Activated T-helper 2 cell treated with anti-CD3 and anti-CD28 coated beads, Interferon-gamma antibody, Interleukin-2, Interleukin-4, amounts not matched to agents 10 μg/mL and 5 μg/mL and 100 μg/mL, durations not matched to agents 14 hours and 24 hours and 36 hours (primary cell): ENCODE results near the gene AGBL3. TPM values are rescaled to one million over a fixed set of nuclear protein-coding genes. Genes with fewer than 3 reads are reported as not detected.
"Not testable (repeated sequence)": the region's sequence is repeated elsewhere in the genome, so short reads cannot be mapped to it uniquely, and the experiment has no call there.

Source experiments
- DNase-seq: peaks from one replicate; pipeline ENCODE4 v3.0.0; 2021; ENCODE audit warnings: low spot score
- H3K27ac Mint-ChIP-seq: one replicate; pipeline ENCODE4 v1.8.0; 2021; ENCODE audit warnings: mixed read lengths
- H3K27me3 Mint-ChIP-seq: one replicate; pipeline ENCODE4 v1.8.0; 2021; ENCODE audit warnings: low read depth, mixed read lengths
- H3K36me3 Mint-ChIP-seq: one replicate; pipeline ENCODE4 v1.8.0; 2021; ENCODE audit warnings: low read depth, mixed read lengths
- H3K4me1 Mint-ChIP-seq: one replicate; pipeline ENCODE4 v1.8.0; 2021; ENCODE audit warnings: low read depth, mixed read lengths
- H3K4me3 Mint-ChIP-seq: one replicate; pipeline ENCODE4 v1.8.0; 2021; ENCODE audit warnings: low read depth, mild to moderate bottlenecking, moderate library complexity, mixed read lengths
- H3K9me3 Mint-ChIP-seq: one replicate; pipeline ENCODE4 v1.8.0; 2021; ENCODE audit warnings: mixed read lengths
- intact Hi-C: fragments of 100-400 bp; cut with micrococcal nuclease; formaldehyde crosslinking; loops from one replicate; pipeline ENCODE4 v1.15.1; 2023
- total RNA-seq: library from RNA; stranded (reverse); gene quantifications from 2 replicates; pipeline ENCODE4 v1.2.3, GENCODE V29; 2022

AGBL3 gene
- total RNA-seq, 1 donor from 2014 or later = 3.9 TPM

- intact Hi-C loops = loop anchor here (1.0 to 10.0 kb wide), 8 partner anchors 22 to 735 kb away; partner anchors contain the start of genes AGBL3, BPGM, NUP205 and STMP1
- H3K4me3 Mint-ChIP-seq = peak overlapping the region; percentile 95
- peak overlapping the region; percentile 95 for H3K27ac Mint-ChIP-seq
- H3K9me3 Mint-ChIP-seq = no peaks in the 10 kb centered on the region
- H3K4me1 Mint-ChIP-seq = peaks cover 33% of the 10 kb centered on the region
- peaks cover 49% of the 10 kb centered on the region for H3K36me3 Mint-ChIP-seq
- DNase-seq = no peak
- H3K27me3 Mint-ChIP-seq = no peaks in the 10 kb centered on the region
These were observed 183.6 kb downstream of the AGBL3 start for GRCh38 chr7:135169964-135170273.

- peaks cover 44% of the 10 kb centered on the region for H3K36me3 Mint-ChIP-seq
- peak within 1 kb of the TSS; percentile 95 for H3K27ac Mint-ChIP-seq
- peak within 1 kb of the TSS; percentile 95 for H3K4me3 Mint-ChIP-seq
- H3K4me1 Mint-ChIP-seq = peaks cover 33% of the 10 kb centered on the region
- no peaks in the 10 kb centered on the region for H3K9me3 Mint-ChIP-seq
- DNase-seq = peak; percentile 82
- intact Hi-C loops = loop anchor here (1.0 to 10.0 kb wide), 6 partner anchors 22 to 736 kb away; partner anchors contain the start of genes NUP205, STMP1, TMEM140 and WDR91
- H3K27me3 Mint-ChIP-seq = no peaks in the 10 kb centered on the region
These were observed 184.1 kb downstream of the AGBL3 start, which contains the start of gene CYREN for GRCh38 chr7:135170274-135170997. TSS of gene CYREN (minus strand) at chr7:135170707. CDS start at chr7:135168922, 1,785 bp downstream.

- not testable (repeated sequence) for H3K27me3 Mint-ChIP-seq, H3K9me3 Mint-ChIP-seq, DNase-seq
- peak overlapping the region; percentile 92 for H3K27ac Mint-ChIP-seq
- H3K4me1 Mint-ChIP-seq = peaks cover 33% of the 10 kb centered on the region
- peaks cover 38% of the 10 kb centered on the region for H3K36me3 Mint-ChIP-seq
- intact Hi-C loops = loop anchor here (1.0 to 10.0 kb wide), 6 partner anchors 23 to 736 kb away; partner anchors contain the start of genes NUP205, STMP1, TMEM140 and WDR91
- peak overlapping the region; percentile 85 for H3K4me3 Mint-ChIP-seq
These were observed 184.7 kb downstream of the AGBL3 start for GRCh38 chr7:135170998-135171481.

GRCh38 chr7:135171581-135172291, 185.4 kb downstream of the AGBL3 start:
- H3K27me3 Mint-ChIP-seq, H3K9me3 Mint-ChIP-seq: not testable (repeated sequence)
- Mint-ChIP-seq H3K4me3 (peak overlapping the region; percentile 61), H3K27ac (peak overlapping the region; percentile 70), H3K36me3 (peaks cover 34% of the 10 kb centered on the region), H3K4me1 (peaks cover 33% of the 10 kb centered on the region)
- peak; percentile 8 for DNase-seq
- intact Hi-C loops = loop anchor here (2.0 to 10.0 kb wide), 5 partner anchors 39 to 737 kb away; partner anchors contain the start of genes NUP205, STMP1 and WDR91

- H3K9me3 Mint-ChIP-seq, H3K27me3 Mint-ChIP-seq, H3K27ac Mint-ChIP-seq, H3K4me3 Mint-ChIP-seq: not testable (repeated sequence)
- peak; percentile 6 for DNase-seq
- intact Hi-C loops = loop anchor here (5.0 to 10.0 kb wide), 4 partner anchors 383 to 739 kb away; partner anchors contain the start of genes NUP205 and STMP1
- peaks cover 13% of the 10 kb centered on the region for H3K36me3 Mint-ChIP-seq
- H3K4me1 Mint-ChIP-seq = peaks cover 16% of the 10 kb centered on the region
These were observed 187.6 kb downstream of the AGBL3 start for GRCh38 chr7:135173916-135174315.

- peaks cover 3% of the 10 kb centered on the region for H3K36me3 Mint-ChIP-seq
- peaks cover 5% of the 10 kb centered on the region for H3K9me3 Mint-ChIP-seq
- intact Hi-C loops = loop anchor here (5.0 to 10.0 kb wide), 4 partner anchors 382 to 740 kb away; partner anchors contain the start of genes NUP205 and STMP1
- DNase-seq = peak; percentile 3
- no peak overlapping the region for H3K27ac Mint-ChIP-seq
- no peak overlapping the region for H3K4me3 Mint-ChIP-seq
- H3K27me3 Mint-ChIP-seq = no peaks in the 10 kb centered on the region
- peaks cover 6% of the 10 kb centered on the region for H3K4me1 Mint-ChIP-seq
These were observed 188.6 kb downstream of the AGBL3 start for GRCh38 chr7:135174941-135175340.

GRCh38 chr7:135175931-135176330, 189.6 kb downstream of the AGBL3 start:
- DNase-seq = no peak
- no peak overlapping the region for H3K27ac Mint-ChIP-seq
- H3K9me3 Mint-ChIP-seq = peaks cover 13% of the 10 kb centered on the region
- intact Hi-C loops = loop anchor here (10.0 kb wide), 2 partner anchors 441 to 741 kb away; no protein-coding TSS in a partner anchor
- H3K4me3 Mint-ChIP-seq = no peak overlapping the region
- H3K36me3 Mint-ChIP-seq = peaks cover 13% of the 10 kb centered on the region
- no peaks in the 10 kb centered on the region for H3K27me3 Mint-ChIP-seq
- H3K4me1 Mint-ChIP-seq = peaks cover 7% of the 10 kb centered on the region

GRCh38 chr7:135177028-135177696, 190.9 kb downstream of the AGBL3 start:
- peaks cover 26% of the 10 kb centered on the region for H3K36me3 Mint-ChIP-seq
- H3K4me1 Mint-ChIP-seq = peaks cover 3% of the 10 kb centered on the region
- H3K9me3 Mint-ChIP-seq = peaks cover 24% of the 10 kb centered on the region
- no peaks in the 10 kb centered on the region for H3K27me3 Mint-ChIP-seq
- no peak overlapping the region for H3K27ac Mint-ChIP-seq
- intact Hi-C loops = loop anchor here (10.0 kb wide), 2 partner anchors 442 to 742 kb away; no protein-coding TSS in a partner anchor
- DNase-seq = no peak
- H3K4me3 Mint-ChIP-seq = no peak overlapping the region

- peaks cover 2% of the 10 kb centered on the region for H3K4me1 Mint-ChIP-seq
- intact Hi-C loops = loop anchor here (10.0 kb wide), 2 partner anchors 444 to 744 kb away; no protein-coding TSS in a partner anchor
- DNase-seq = no peak
- H3K27me3 Mint-ChIP-seq = no peaks in the 10 kb centered on the region
- no peak overlapping the region for H3K27ac Mint-ChIP-seq
- H3K36me3 Mint-ChIP-seq = peaks cover 38% of the 10 kb centered on the region
- H3K9me3 Mint-ChIP-seq = peaks cover 29% of the 10 kb centered on the region
- no peak overlapping the region for H3K4me3 Mint-ChIP-seq
These were observed 192.1 kb downstream of the AGBL3 start for GRCh38 chr7:135178364-135178763.

GRCh38 chr7:135179321-135179925, 193.1 kb downstream of the AGBL3 start:
- no peaks in the 10 kb centered on the region for H3K27me3 Mint-ChIP-seq
- peaks cover 48% of the 10 kb centered on the region for H3K36me3 Mint-ChIP-seq
- no peak overlapping the region for H3K27ac Mint-ChIP-seq
- intact Hi-C loops = loop anchor here (10.0 kb wide), 2 partner anchors 445 to 745 kb away; no protein-coding TSS in a partner anchor
- H3K4me3 Mint-ChIP-seq = no peak overlapping the region
- DNase-seq = no peak
- peaks cover 2% of the 10 kb centered on the region for H3K4me1 Mint-ChIP-seq
- H3K9me3 Mint-ChIP-seq = peaks cover 29% of the 10 kb centered on the region

- H3K9me3 Mint-ChIP-seq = peaks cover 29% of the 10 kb centered on the region
- H3K36me3 Mint-ChIP-seq = peaks cover 53% of the 10 kb centered on the region
- intact Hi-C loops = no loop called here
- no peak overlapping the region for H3K4me3 Mint-ChIP-seq
- H3K4me1 Mint-ChIP-seq = peaks cover 2% of the 10 kb centered on the region
- H3K27me3 Mint-ChIP-seq = no peaks in the 10 kb centered on the region
- no peak for DNase-seq
- H3K27ac Mint-ChIP-seq = no peak overlapping the region
These were observed 193.8 kb downstream of the AGBL3 start for GRCh38 chr7:135180122-135180521.
